ENCODE measurements around the gene NFX1. TPM values are rescaled to one million over a fixed set of nuclear protein-coding genes. Genes with fewer than 3 reads are reported as not detected.
A peak's percentile ranks its signal among the peaks of the same experiment; 100 is the strongest.
"Not testable (repeated sequence)": the region's sequence is repeated elsewhere in the genome, so short reads cannot be mapped to it uniquely, and the experiment has no call there.

The NFX1 gene
- total and polyA plus RNA-seq, 12 donors = 14.5 to 44.1 (median 33.7) TPM

DNA sequence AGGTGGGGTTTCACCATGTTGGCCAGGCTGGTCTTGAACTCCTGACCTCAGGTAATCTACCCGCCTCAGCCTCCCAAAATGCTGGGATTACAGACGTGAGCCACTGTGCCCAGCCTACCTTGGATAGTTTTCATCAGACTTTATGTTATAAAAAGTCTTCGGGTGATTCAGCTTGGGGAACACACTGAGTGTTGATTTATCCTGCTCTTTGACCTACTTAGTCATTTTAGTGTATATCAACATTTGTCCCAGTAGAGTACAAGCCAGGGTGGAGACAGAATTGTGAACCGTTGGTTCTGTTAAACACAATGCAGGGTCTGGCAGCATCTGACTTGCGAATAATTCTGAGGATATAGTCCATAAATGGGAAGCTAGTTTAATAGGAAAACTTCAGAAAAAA is 39.7 kb downstream of the NFX1 start:
- no peaks in the 10 kb centered on the region for H3K27me3 ChIP-seq
- TF ChIP-seq, protein P1, sequence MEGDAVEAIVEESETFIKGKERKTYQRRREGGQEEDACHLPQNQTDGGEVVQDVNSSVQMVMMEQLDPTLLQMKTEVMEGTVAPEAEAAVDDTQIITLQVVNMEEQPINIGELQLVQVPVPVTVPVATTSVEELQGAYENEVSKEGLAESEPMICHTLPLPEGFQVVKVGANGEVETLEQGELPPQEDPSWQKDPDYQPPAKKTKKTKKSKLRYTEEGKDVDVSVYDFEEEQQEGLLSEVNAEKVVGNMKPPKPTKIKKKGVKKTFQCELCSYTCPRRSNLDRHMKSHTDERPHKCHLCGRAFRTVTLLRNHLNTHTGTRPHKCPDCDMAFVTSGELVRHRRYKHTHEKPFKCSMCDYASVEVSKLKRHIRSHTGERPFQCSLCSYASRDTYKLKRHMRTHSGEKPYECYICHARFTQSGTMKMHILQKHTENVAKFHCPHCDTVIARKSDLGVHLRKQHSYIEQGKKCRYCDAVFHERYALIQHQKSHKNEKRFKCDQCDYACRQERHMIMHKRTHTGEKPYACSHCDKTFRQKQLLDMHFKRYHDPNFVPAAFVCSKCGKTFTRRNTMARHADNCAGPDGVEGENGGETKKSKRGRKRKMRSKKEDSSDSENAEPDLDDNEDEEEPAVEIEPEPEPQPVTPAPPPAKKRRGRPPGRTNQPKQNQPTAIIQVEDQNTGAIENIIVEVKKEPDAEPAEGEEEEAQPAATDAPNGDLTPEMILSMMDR (IDR thresholded peaks at IDR 0.05) = no peak
- DNase-seq = no peak
- peaks cover 0 to 21% (median 10%) of the 10 kb centered on the region in 9 donors for H3K4me1 ChIP-seq
- no peak for ATAC-seq
- peaks cover 0 to 100% (median 19%) of the 10 kb centered on the region in 9 donors for H3K36me3 ChIP-seq
- peaks cover 0 to 4% (median 0%) of the 10 kb centered on the region in 11 donors for H3K9me3 ChIP-seq
- intact Hi-C loops (cut with DNase I) = loop anchor here in 1 of 10 donors (10.0 kb wide), 1 partner anchor 55 kb away; no protein-coding TSS in a partner anchor
- WGBS, 2 donors = 84% methylated on average over 5 of the region's 5 CpGs
- peak overlapping the region in 9 of 10 donors; percentile 30 to 81 (median 70) for H3K27ac ChIP-seq
- no peak overlapping the region for H3K4me3 ChIP-seq

DNA sequence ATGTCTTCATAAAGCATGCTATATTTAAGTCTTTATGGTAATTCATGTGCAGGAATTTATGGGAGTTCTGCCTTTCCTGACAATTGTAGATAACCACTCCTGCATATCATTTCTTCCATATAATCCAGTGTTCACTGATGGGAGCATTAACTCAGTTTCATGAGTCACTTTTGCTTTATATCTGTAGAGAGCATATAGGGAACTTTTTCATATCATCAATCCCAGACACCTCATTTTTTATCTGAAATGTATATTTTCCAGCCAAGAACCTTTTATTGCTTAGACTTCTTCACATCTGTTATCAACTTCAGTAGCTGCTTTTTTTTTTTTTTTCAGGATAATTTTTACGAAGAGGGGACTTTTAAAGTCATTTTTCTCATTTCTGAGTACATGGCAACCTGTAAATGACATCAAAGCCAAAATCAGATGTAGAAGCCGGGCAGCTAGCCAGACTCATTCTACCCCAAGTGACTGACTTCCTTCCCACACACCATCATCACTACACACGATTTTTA is 41.1 kb downstream of the NFX1 start:
- peaks cover 0 to 21% (median 10%) of the 10 kb centered on the region in 9 donors for H3K4me1 ChIP-seq
- 50 to 51% methylated on average over 3 of the region's 3 CpGs for WGBS, 2 donors
- H3K27me3 ChIP-seq = no peaks in the 10 kb centered on the region
- intact Hi-C loops (cut with DNase I) = loop anchor here in 1 of 10 donors (10.0 kb wide), 1 partner anchor 57 kb away; no protein-coding TSS in a partner anchor
- H3K9me3 ChIP-seq = no peaks in the 10 kb centered on the region
- no peak for ATAC-seq
- TF ChIP-seq, protein P1 (IDR thresholded peaks at IDR 0.05) = no peak
- peaks cover 0 to 100% (median 25%) of the 10 kb centered on the region in 9 donors for H3K36me3 ChIP-seq
- DNase-seq = no peak
- H3K27ac ChIP-seq = no peak overlapping the region
- H3K4me3 ChIP-seq = no peak overlapping the region

DNA sequence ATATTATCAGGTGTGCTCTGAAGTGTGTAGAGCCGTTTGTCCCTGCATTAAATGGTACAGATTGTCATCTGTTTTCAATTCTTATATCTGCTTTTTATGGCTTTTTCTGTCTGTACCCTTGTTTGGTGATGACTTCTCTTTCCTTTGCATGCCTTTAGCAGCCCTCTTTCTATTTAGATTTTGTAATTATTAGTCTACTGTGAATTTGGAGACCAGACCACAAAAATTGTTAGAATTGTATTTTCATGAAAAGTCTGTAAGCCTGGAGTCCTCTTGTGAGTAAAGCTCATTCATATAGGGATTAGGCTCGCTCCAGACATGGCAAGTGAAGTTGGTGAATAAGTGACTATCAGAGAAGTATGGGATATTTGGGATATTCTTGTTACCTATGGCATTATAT is 41.7 kb downstream of the NFX1 start:
- WGBS, 2 donors = 66 to 71% methylated on average over 2 of the region's 2 CpGs
- peaks cover 0 to 21% (median 10%) of the 10 kb centered on the region in 9 donors for H3K4me1 ChIP-seq
- H3K27me3 ChIP-seq = no peaks in the 10 kb centered on the region
- H3K36me3 ChIP-seq = peaks cover 0 to 100% (median 25%) of the 10 kb centered on the region in 9 donors
- no peak overlapping the region for H3K4me3 ChIP-seq
- DNase-seq (no peak), ATAC-seq (no peak)
- intact Hi-C loops (cut with DNase I) = loop anchor here in 1 of 10 donors (10.0 kb wide), 1 partner anchor 57 kb away; no protein-coding TSS in a partner anchor
- TF ChIP-seq, protein P1 (IDR thresholded peaks at IDR 0.05) = no peak
- no peaks in the 10 kb centered on the region for H3K9me3 ChIP-seq
- no peak overlapping the region for H3K27ac ChIP-seq

DNA sequence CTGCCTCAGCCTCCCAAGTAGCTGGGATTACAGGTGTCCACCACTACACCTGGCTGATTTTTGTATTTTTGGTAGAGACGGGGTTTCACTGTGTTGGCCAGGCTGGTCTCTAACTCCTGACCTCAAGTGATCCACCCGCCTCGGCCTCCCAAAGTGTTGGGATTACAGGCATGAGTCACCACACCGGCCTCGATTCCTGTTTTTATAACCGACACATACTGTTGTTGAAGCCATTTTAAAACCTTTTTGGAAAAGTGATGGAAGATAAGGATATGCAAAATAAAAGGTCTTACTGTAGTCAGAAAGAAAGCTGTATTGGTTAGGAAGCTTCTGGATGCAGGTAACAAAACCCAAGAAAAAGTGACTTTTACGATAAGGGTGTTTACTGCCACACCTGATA is 42.6 kb downstream of the NFX1 start:
- H3K27me3 ChIP-seq, DNase-seq, H3K9me3 ChIP-seq, ATAC-seq, H3K4me3 ChIP-seq, H3K27ac ChIP-seq: not testable (repeated sequence)
- WGBS, 2 donors = 92 to 95% methylated on average over 7 of the region's 7 CpGs
- peaks cover 0 to 100% (median 25%) of the 10 kb centered on the region in 9 donors for H3K36me3 ChIP-seq
- intact Hi-C loops (cut with DNase I) = loop anchor here in 1 of 10 donors (10.0 kb wide), 1 partner anchor 58 kb away; no protein-coding TSS in a partner anchor
- peaks cover 0 to 21% (median 9%) of the 10 kb centered on the region in 9 donors for H3K4me1 ChIP-seq

DNA sequence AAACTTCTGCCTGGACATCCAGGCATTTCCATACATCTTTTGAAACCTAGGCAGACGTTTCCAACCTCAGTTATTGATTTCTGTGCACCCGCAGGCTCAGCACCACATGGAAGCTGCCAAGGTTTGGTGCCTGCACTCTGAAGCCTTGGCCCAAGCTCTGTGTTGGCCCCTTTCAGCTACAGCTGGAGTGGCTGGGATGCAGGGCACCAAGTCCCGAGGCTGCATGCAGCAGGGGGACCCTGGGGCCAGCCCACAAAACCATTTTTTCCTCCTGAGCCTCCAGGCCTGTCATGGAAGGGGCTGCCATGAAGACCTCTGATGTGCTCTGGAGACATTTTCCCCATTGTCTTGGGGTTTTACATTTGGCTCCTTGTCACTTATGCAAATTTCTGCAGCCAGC is 49.9 kb downstream of the NFX1 start:
- DNase-seq (no peak), ATAC-seq (no peak)
- WGBS, 2 donors = 94 to 98% methylated on average over 3 of the region's 3 CpGs
- H3K4me3 ChIP-seq = no peak overlapping the region
- H3K4me1 ChIP-seq = no peaks in the 10 kb centered on the region
- H3K27ac ChIP-seq = no peak overlapping the region
- H3K27me3 ChIP-seq = no peaks in the 10 kb centered on the region
- TF ChIP-seq, protein P1 (IDR thresholded peaks at IDR 0.05) = no peak
- intact Hi-C loops (cut with DNase I) = loop anchor here in 1 of 10 donors (10.0 kb wide), 1 partner anchor 65 kb away; no protein-coding TSS in a partner anchor
- H3K36me3 ChIP-seq = peaks cover 14 to 100% (median 72%) of the 10 kb centered on the region in 9 donors
- H3K9me3 ChIP-seq = peaks cover 0 to 11% (median 4%) of the 10 kb centered on the region in 11 donors
